Astrocyte (in vitro differentiated cells and primary cell): ENCODE data around the gene PATJ.

Source experiments
- EZH2 ChIP-seq: IDR thresholded peaks from 2 replicates; pipeline ENCODE4 v1.6.1; 2012; ENCODE audit warnings: mild to moderate bottlenecking, low read length, inconsistent platforms; ENCODE audit not compliant: insufficient read depth
- TF ChIP-seq, protein P1 (sequence below): IDR thresholded peaks from 2 replicates; pipeline ENCODE4 v1.5.1; 2011; ENCODE audit warnings: low read depth, mild to moderate bottlenecking, inconsistent platforms, low read length, moderate library complexity; ENCODE audit not compliant: insufficient read depth

DNA sequence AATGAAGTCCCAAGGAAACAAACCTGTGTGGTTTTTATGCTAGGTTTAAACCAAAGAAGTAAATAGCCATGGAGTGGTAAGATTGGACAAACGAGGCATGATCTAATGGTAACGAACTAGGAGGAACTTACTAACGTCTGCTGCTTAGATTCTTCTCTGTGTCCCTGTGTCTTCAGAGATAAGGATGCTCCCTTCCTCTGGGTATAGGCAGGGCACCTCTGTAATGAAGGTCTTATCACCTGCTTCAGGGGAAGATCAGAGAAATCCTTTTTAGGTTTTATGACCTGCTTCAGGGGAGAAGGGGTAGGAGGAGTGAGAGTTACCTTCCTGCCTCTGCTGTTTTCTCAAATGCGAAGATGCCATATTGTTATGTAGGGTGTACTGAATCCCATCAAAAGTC lies 237.4 kb downstream of the PATJ start:
- TF ChIP-seq, protein P1, sequence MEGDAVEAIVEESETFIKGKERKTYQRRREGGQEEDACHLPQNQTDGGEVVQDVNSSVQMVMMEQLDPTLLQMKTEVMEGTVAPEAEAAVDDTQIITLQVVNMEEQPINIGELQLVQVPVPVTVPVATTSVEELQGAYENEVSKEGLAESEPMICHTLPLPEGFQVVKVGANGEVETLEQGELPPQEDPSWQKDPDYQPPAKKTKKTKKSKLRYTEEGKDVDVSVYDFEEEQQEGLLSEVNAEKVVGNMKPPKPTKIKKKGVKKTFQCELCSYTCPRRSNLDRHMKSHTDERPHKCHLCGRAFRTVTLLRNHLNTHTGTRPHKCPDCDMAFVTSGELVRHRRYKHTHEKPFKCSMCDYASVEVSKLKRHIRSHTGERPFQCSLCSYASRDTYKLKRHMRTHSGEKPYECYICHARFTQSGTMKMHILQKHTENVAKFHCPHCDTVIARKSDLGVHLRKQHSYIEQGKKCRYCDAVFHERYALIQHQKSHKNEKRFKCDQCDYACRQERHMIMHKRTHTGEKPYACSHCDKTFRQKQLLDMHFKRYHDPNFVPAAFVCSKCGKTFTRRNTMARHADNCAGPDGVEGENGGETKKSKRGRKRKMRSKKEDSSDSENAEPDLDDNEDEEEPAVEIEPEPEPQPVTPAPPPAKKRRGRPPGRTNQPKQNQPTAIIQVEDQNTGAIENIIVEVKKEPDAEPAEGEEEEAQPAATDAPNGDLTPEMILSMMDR: no peak
- TF ChIP-seq EZH2: no peak
